ENCODE results near the gene CCL1. TPM values are rescaled to one million over a fixed set of nuclear protein-coding genes. Genes with fewer than 3 reads are reported as not detected.

Gene CCL1
- total RNA-seq, 2 donors from 2014 or later = not detected

GRCh38 chr17:34368946-34369500 lies 6.0 kb upstream of the CCL1 start:
- DNase-seq (no peak), ATAC-seq (no peak)
- Histone ChIP-seq H3K4me1 (no peaks in the 10 kb centered on the region), H3K27me3 (no peaks in the 10 kb centered on the region), H3K4me3 (no peak overlapping the region), H3K9me3 (no peaks in the 10 kb centered on the region), H3K27ac (no peak overlapping the region), H3K36me3 (replicated peaks in 1 of 2; ENCODE audit: insufficient read depth in 1 of 2, low read depth in 2 of 2) (no peaks in the 10 kb centered on the region)
- no peak for TF ChIP-seq POLR2A (IDR thresholded peaks at IDR 0.05)
- no peak for TF ChIP-seq CTCF (IDR thresholded peaks at IDR 0.05)
- intact Hi-C loops (cut with DNase I) = no loop called here
- WGBS, 2 donors = 31 to 37% methylated on average over 4 of the region's 4 CpGs

GRCh38 chr17:34368196-34368945 lies 5.3 kb upstream of the CCL1 start:
- 46 to 52% methylated on average over 9 of the region's 9 CpGs for WGBS, 2 donors
- Histone ChIP-seq H3K4me1 (no peaks in the 10 kb centered on the region), H3K27ac (no peak overlapping the region), H3K27me3 (no peaks in the 10 kb centered on the region), H3K4me3 (no peak overlapping the region), H3K36me3 (replicated peaks in 1 of 2; ENCODE audit: insufficient read depth in 1 of 2, low read depth in 2 of 2) (no peaks in the 10 kb centered on the region), H3K9me3 (no peaks in the 10 kb centered on the region)
- no peak for DNase-seq
- ATAC-seq = no peak
- no peak for TF ChIP-seq CTCF (IDR thresholded peaks at IDR 0.05)
- no peak for TF ChIP-seq POLR2A (IDR thresholded peaks at IDR 0.05)
- intact Hi-C loops (cut with DNase I) = no loop called here

- TF ChIP-seq CTCF (IDR thresholded peaks at IDR 0.05) (no peak), POLR2A (IDR thresholded peaks at IDR 0.05) (no peak)
- no peaks in the 10 kb centered on the region for H3K36me3 ChIP-seq (replicated peaks in 1 of 2; ENCODE audit: insufficient read depth in 1 of 2, low read depth in 2 of 2)
- H3K27me3 ChIP-seq = no peaks in the 10 kb centered on the region
- no peaks in the 10 kb centered on the region for H3K4me1 ChIP-seq
- DNase-seq (no peak), ATAC-seq (no peak)
- 48 to 56% methylated on average over 9 of the region's 9 CpGs for WGBS, 2 donors
- intact Hi-C loops (cut with DNase I) = no loop called here
- H3K27ac ChIP-seq = no peak overlapping the region
- no peaks in the 10 kb centered on the region for H3K9me3 ChIP-seq
- no peak overlapping the region for H3K4me3 ChIP-seq
Measured at GRCh38 chr17:34367486-34368195, 4.6 kb upstream of the CCL1 start.

- no peak overlapping the region for H3K27ac ChIP-seq
- H3K9me3 ChIP-seq = no peaks in the 10 kb centered on the region
- 35 to 40% methylated on average over 4 of the region's 4 CpGs for WGBS, 2 donors
- H3K27me3 ChIP-seq = no peaks in the 10 kb centered on the region
- ATAC-seq (no peak), DNase-seq (no peak)
- no peaks in the 10 kb centered on the region for H3K36me3 ChIP-seq (replicated peaks in 1 of 2; ENCODE audit: insufficient read depth in 1 of 2, low read depth in 2 of 2)
- intact Hi-C loops (cut with DNase I) = no loop called here
- H3K4me1 ChIP-seq = no peaks in the 10 kb centered on the region
- no peak overlapping the region for H3K4me3 ChIP-seq
- TF ChIP-seq CTCF (IDR thresholded peaks at IDR 0.05) (no peak), POLR2A (IDR thresholded peaks at IDR 0.05) (no peak)
Measured at GRCh38 chr17:34366529-34367107, 3.6 kb upstream of the CCL1 start.

Measured in body of pancreas (tissue), 4 donors.